Stomach (tissue), 4 donors: ENCODE data around the gene SPATA6.

Source experiments
- CTCF ChIP-seq, 7 experiments: fragments of 450-650 bp in 4 of 7; fragments of 200-600 bp in 3 of 7; sonication (generic) in 3 of 7; IDR thresholded peaks; one replicate each; pipeline ENCODE4 v1.5.1; 2016 to 2019; ENCODE audit warnings: antibody characterized with exemption in 7 of 7, control low read depth in 2 of 7, mild to moderate bottlenecking in 1 of 7
- EP300 ChIP-seq: sonication (generic); formaldehyde crosslinking; IDR thresholded peaks from one replicate; pipeline ENCODE4 v1.6.1; 2017; ENCODE audit warnings: antibody characterized with exemption

- no peak for TF ChIP-seq CTCF (IDR thresholded peaks at IDR 0.05)
- TF ChIP-seq EP300, result no peak
Measured at GRCh38 chr1:48396208-48396607, 75.8 kb downstream of the SPATA6 start.
